Measurements from ENCODE around the gene ZNF423.

ZNF423 gene

DNA sequence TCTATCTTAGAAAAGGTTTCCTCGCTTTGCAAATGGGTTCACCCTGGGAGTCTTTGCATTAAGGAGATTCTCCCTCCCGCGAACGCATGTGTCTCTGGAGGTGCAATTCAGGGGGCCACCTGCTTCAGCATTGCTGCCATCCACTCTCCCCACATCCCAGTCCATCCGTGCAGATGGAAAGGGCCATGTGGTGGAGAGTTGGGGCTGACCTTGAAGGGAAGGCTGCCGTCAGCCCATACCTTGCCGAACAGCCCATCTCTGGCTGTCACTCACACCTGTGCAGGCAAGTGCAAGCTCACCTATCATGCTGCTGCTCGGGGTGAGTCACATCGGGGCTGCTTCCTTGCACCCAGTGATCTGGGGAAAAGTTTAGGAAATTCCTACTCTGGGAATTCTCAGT, 106.1 kb downstream of the ZNF423 start:
- no peak for DNase-seq (ENCODE audit: low read depth)

DNA sequence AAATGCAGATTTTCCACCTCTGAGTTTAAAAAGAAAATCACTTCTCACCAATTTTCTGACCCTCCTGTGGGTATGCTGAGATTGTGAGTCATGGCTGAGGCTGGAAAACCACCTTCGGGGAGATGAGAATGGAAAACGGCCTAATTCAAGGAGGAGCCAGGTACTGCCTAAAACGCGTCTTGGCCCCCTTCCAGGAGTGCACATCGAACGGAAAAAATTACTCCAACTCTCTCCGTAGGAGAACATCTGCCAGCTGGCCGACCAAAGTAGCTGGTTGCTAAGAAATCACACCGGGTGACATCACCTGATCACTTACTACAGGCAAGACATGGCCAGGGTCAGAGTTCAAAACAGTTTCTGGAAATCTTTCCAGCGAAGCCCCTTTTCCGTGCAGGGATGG, 107.6 kb downstream of the ZNF423 start:
- DNase-seq (ENCODE audit: low read depth), result peak; percentile 31

DNA sequence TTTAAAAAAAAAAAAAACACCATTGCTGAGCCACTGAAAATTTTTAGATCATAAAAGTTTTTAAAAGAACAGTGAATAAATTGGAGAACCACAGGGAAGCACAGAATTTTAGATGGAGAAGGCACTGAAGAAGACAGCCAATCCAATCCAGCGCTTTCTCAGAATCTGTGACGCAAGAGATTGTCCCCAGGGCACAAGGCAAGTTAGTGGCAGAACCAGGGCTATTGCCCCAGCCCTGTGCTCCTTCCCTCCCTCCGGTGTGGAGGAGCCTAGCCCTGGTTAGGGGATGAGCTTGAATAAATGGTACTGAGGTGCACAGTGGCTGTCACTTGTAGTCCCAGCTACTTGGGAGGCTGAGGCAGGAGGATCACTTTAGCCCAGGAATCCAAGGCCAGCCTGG, 108.3 kb downstream of the ZNF423 start:
- no peak for DNase-seq (ENCODE audit: low read depth)

DNA sequence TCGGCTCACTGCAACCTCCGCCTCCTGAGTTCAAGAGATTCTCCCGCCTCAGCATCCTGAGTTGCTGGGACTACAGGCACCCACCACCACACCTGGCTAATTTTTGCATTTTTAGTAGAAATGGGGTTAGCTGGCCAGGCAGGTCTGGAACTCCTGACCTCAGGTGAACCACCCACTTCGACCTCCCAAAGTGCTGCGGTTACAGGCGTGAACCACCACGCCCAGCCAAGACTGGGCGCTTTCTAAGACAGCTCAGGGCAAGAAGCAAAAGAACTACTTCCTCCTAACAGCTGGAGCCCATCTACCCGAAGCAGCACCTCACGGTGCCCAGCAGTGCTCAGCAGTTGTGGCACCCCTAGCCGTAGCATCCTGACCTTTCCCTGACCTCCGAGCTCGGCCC, 109.4 kb downstream of the ZNF423 start:
- DNase-seq (ENCODE audit: low read depth), result no peak

DNA sequence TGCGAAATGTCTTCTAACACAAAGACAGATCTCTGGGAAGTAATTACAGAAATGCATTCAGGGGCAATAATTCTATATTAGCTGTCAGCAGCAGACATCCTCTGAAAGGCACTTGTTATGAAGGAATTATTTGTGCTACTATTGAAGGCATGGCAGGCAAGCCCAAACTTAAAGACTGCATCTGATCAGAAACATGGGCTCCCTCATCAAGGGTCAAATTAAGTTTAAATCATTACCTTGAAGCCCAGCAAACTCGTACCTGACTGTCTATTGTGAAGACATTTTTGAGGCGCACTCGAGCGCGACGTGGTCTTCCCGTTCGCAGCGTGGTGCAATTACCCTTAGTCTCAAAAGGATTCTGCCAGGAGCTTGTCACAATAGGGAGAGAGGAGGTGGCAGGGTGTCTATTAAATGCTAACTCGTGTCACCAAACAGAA, 110.6 kb downstream of the ZNF423 start:
- DNase-seq (ENCODE audit: low read depth), result no peak

DNA sequence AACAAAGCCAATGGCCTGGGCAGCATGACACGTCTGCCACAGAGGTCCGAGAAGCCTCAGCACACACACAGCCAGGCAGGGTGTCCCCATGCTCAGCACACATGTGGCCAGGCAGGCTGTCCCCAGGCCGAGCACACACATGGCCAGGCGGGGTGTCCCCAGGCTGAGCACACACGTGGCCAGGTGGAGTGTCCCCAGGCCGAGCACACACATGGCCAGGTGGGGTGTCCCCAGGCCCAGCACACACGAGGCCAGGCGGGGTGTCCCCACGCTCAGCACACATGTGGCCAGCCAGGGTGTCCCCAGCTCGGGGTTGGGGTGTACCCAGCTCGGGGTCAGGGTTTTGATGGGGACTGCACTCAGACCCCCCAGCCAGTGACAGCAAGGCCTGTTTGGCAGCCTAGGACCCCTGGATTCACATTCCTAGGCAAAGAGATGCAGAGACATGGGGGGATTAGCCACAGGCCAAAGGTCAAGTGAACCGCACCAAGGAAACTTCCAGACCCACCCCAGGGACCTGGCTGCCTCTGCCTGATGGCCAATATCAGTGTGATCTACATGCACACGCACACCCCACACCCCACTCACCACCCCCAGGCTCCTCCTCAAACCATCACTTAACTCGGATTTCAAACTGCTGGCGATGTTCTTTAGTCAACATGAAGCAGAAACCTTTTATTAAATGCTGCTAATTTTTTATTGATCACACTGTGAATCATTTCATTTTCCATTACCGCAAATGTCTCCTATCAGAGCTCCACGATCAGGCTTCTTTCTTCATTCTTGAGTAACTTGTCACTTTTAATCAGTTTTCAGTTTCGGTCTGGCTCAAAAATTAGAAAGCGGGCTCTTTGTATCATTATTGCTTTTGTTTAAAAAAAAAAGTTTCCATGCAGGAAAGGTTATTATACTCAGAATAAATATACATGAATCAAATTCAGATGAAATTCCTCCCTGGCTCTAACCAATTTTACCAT, 111.4 kb downstream of the ZNF423 start:
- no peak for DNase-seq (ENCODE audit: low read depth)

DNA sequence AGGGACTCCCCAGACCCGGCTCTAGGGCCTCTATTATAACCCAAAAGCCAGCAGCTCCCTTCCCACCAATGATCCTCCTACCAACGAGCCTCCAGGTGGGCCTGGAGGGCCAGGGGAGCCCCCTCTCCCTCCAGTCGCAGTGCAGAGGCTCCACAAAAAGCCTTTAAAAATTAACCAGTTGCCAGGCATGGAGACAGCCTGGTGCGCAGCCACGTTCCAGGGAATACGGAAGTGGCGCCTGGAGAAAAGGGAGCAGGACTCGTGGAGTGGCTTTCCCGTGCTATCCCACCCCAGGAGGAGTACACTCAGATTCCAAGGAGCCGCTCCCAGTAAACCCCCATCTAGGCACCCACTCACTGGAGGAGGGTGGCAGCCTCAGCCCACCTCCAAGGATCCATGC, 112.3 kb downstream of the ZNF423 start:
- no peak for DNase-seq (ENCODE audit: low read depth)

DNA sequence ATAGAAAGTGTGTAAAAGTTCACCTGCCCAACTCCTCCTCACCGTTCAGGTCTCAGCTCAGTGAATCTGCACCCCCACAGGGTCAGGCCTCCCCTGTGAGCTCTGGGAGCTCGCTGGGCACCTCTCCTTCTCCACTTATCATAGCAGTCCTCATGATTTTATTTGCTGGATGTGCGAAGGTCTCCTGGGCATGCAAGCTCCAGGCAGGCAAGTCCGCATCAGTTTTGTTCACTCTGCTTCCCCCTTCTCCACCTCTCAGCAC, 112.8 kb downstream of the ZNF423 start:
- DNase-seq (ENCODE audit: low read depth), result no peak

DNA sequence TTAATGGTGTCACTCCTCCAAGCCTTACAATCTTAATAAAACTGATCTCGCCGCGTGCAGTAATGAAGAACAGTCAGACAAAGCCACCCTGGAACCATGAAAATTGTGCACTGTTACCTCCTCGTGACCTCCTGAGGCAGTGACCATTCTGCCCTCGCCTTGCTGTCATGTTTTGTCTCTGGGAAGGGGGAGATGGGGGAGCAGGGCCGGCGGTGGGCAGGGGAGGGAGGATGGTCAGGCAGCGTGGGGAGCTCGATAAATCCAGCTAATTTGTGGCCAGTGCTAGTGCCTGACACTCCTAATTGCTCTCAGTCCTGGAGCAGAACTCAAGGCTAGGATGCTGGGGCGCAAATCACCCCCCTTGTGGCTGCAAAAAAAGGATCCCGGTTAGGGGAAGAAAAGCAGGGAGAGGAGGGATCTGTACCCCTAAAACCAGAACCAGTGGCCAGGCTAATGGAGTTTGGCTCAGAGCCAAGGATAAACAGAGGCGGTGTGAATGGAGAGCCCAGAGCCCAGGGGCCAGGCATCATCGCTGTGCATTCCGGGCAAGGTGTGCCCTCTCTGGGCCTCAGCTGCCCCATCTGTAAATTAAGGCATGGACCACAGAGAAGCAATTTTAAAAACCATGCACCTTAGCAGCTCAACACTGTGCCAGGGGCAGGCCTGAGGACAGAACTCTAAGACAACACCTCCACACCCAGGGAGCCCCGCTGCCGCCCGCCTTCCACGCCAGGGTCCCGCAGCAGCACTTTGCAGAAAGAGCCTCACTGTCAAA, 113.3 kb downstream of the ZNF423 start:
- no peak for DNase-seq (ENCODE audit: low read depth)

DNA sequence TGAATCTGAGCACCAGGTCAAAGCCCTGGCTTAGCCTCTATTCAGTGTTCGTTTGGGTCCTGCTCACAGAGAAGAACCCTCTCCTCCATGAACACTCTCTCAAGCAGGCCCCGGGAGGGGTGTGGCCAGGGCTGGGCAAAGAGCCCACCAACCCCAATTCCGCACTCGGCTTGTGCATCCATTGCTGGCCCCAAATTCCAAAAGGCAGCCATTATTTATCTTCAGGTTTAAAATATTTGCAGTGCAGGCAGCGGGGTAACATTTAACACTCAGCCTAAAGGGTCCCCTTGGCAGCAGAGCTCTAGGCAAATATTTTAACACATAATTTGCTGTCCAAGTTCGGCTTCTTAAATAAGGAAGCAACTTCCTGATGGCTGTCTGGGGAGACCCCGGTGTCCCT, 115.7 kb downstream of the ZNF423 start:
- DNase-seq (ENCODE audit: low read depth), result no peak

DNA sequence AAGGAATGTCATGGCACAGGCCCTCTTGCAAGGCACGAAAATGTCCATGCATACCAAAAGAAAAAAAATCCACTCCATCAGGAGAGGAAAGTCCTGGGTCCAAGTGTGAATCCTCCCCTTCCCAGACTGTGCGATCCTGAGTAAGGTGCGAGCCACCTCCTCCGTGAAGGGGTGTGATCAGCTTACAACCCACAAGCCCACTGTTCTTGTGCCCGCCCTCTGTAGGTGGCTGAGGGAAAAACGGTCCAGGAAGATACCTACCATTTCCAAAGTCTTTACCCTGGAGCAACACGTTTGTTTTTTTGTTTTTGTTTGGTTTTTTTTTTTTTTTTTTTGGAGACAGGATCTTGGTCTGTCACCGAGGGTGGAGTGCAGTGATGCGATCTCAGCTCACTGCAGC, 116.5 kb downstream of the ZNF423 start:
- no peak for DNase-seq (ENCODE audit: low read depth)

DNA sequence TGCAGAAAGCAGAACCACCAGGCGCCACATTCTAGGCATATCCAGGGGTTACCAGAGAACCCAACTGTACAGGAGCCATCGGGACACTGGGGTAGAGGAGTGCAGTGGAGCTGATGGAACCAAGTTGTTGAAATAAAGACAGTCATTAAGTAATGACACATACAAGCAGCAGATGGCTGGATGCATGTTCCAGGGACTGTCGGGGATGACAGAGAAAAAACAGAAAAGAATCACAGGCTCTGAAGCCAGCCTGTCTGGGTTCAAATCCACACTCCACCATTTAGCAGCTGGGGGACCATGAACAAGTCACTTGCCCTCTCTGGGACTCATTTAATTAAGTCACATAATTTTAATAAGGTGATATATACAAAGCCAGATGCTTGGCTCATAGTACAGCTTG, 117.1 kb downstream of the ZNF423 start:
- DNase-seq (ENCODE audit: low read depth), result no peak

DNA sequence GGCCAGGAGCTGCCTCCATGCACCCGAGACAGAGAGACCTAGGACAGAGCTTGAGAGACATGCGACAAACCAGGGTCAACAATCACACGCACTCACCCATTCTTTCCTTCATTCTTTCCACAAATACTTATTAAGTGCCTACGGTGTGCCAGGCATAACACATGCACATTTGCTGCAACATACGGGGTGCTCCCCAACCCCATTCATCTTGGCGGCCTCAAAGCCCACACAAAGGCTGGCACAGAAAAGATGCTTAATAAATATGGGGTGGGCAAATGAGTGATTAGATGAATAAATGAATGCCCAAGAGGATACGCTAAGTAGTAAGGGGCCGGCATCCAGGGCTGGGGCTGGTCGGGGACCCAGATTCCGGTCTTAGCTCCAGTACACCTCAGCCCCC, 117.9 kb downstream of the ZNF423 start:
- DNase-seq (ENCODE audit: low read depth), result no peak

DNA sequence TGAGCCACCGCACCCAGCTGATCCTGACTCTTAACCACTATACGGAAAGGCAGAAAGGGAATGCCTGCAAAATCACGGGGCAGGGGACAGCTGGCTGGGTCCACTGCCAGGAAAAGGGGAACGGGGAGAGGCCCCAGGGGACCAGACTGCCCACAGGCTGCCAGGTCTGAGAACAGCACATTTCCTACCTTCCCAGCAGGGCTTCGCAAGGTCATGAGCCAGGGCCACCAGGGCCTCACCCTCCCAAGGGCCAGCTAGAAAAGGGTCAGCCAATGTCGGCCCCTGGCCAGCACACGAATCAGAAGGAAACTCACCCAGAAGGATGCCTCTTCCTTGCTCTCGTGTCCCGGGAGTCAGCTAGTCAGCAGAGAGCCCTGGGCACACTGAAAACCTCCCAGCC, 118.4 kb downstream of the ZNF423 start:
- DNase-seq (ENCODE audit: low read depth), result no peak

DNA sequence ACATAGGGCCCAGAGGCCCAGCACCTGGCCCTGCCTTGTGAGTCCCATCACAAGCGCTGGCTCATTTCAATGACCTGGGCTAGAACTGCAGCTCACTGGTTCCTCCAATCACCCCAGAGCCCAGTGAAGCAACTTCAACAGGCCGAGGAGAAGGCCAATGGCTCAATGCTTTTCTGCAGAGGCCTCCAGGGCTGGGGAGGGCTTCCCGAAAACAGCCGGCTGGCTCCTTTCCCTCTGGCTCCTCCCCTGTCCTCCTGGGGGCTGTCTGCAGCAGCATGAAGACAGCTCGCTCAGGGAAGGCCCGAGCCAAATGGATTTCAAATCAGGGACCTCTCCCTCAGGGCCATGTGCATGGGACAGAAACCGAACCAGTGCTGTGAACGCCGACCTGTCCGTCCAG, 121.6 kb downstream of the ZNF423 start:
- DNase-seq (ENCODE audit: low read depth), result no peak

DNA sequence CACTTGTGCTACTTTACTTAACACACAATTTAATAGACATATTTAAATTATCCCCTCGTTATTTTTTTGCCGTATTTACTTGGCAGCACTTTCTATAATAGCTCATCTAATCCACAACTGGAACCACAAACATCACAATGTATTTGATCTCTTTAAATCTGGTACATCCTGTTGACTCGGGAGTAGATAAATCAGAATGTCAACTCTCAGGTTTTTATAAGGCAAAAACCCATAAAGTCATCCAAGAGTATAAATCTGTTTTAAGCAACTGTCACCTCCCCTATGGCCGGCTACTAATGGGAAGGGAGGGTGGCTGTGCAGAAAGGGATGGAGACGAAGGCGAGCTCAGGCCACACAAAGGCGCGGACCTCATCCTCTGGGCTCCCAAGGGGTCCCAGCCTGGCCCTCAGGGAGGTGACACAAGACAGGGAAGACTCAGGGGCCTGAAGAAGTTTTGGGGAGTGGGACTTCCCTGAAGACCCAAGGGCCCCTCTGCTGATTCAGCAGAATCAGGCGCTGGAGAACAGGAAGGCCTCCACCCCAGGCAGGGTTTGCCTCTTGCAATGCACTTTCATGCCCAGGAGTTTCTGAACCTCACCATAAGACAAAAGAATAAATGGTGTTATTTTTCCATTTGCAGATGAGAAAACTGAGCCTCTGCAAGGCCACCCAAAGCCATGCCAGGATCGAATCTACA, 122.5 kb downstream of the ZNF423 start:
- DNase-seq (ENCODE audit: low read depth), result no peak

DNA sequence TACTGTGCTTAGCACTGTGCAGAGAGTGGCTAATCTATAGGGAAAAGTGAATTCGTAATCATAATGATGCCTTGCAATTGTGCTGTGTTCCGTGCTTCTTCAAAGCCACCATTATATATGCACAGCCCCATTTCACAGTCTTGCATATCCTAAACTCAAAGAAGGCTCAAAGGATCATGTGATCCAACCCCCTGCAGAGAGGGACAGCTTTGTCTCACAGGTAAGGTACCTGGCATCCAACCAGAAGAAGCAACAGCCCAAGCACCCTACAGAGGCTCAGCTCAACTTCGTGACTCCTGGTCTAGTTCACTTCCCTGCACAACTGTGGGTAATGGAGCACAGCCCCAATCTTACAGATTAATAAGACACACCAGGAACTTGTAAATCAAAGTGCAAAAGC, 124.0 kb downstream of the ZNF423 start:
- no peak for DNase-seq (ENCODE audit: low read depth)

DNA sequence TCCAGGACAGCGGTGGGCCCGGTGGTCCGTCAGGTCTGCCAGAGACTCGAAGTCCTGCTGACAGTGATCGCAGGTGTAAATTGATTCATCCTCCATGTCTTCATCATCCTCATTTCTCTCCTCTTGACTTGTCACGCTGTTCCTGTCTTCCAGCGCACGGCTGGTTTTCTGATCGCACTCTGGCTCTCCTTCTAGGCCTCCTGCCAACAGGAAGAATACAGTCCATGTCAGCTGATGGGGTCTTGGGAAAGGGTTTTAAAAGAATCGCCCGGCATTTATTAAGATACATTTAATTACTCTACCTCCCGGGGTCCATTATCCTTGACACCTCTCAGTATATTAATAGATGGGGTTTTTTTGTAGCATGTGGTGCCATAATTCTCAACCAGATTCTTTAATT, 125.1 kb downstream of the ZNF423 start:
- no peak for DNase-seq (ENCODE audit: low read depth)

DNA sequence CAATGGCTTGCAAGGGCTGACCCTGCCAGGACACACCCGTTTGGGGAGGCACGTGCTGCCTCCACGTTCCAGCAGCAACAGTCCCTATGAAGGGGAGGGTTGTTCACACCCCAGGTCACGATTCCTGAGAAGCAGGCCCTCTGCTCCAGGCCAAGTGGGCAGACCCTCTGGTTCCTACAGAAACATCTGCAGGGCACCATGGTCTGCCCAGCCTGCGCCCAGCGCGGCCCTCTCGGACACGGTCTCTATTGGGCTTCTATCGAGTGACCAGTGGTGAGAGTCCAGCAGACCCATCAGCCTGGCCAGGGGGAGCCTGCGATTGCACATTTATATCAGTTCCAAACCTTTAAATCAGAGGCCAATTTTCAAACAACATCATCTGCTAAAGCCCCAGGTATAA, 128.3 kb downstream of the ZNF423 start:
- no peak for DNase-seq (ENCODE audit: low read depth)

DNA sequence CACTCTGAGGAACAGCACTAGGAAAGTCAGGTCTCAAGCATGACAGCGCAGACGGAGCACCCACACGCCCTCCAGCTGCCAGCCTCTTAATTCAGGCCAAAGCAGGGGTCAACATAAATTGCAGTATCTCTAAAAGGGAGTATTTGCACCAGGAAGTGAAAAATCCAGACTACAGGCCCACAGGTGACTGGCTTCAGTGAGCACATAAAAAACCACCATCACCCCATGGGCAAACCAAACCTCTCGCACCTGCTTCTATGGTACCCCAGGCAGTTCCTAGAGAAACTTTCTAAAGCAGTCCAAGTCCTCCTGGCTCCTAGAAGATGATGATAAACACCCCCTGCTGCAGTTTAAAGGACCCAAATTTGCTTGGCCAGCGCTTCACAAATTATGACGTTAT, 129.8 kb downstream of the ZNF423 start:
- no peak for DNase-seq (ENCODE audit: low read depth)

DNA sequence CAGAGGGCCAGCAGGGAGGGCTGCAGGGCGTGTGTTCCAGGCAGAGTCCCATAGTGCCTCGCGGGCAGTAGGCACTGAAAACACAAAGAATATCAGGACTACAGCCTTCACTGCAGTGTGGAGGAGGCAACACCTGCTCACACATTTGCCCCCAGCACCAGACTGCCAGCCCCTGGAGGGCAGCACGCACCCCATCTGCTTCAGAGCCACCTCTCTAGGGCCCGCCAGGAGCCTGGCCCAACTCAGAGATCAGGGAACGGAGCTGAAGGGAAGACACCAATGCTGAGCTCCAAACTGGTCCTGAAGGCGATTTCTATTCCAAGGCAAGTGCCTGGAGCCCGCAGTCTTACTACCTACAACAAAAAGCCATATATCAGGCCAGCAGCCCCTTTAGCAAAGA, 130.3 kb downstream of the ZNF423 start:
- no peak for DNase-seq (ENCODE audit: low read depth)

DNA sequence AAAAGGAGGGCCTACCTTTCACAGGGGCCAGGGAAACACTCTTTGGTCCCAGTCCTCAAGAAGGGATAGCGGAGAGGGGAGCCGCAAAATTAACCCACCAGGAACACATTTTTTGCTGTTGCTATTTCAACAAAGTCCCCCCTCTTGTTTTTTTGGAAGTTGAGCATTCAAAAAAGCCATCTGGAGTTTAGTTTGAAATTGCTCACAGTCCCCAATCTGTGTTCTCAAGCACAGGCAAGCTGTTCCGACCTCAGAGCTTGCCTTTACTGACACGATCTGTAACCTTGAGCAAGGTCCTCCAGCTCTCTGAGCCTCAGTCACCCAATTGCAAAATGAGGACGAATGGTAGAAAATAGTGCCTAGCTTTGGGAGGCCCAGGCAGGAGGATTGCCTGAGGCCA, 131.1 kb downstream of the ZNF423 start:
- no peak for DNase-seq (ENCODE audit: low read depth)

DNA sequence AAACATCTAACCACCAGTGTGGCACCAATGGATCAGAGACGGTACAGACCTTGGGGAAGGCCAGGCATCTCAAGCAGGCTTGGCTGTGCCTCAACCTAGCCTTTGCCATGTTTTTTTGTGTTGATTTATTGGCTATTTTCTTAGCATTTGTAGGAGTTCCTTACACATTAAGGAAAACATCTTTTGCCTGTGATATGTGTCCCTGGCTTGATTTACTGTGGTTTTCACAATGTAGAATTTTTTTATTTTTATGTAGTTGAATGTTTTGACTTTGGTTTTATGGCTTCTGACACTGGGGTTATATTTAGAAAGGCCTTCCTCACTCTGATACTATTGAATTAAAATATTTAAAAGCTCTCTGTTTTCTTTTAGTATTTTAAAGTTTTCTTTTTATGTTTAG, 132.6 kb downstream of the ZNF423 start:
- DNase-seq (ENCODE audit: low read depth), result no peak
